Islet of Langerhans (tissue), 1 donor: ENCODE results near the gene TMIGD3.

ENCODE experiments used
- FAIRE-seq: peaks from one replicate; lab custom pipeline; 2011; peaks lifted over from hg19 to GRCh38; lab: Jason Lieb, UNC

TMIGD3 gene

GRCh38 chr1:111507411-111508201 lies 4.2 kb upstream of the TMIGD3 start:
- FAIRE-seq: no peak

GRCh38 chr1:111506561-111506960 lies 3.1 kb upstream of the TMIGD3 start:
- FAIRE-seq: no peak

- FAIRE-seq: no peak
Observed at GRCh38 chr1:111505641-111506119, 2.2 kb upstream of the TMIGD3 start.

- FAIRE-seq: no peak
Observed at GRCh38 chr1:111504097-111504496, 664 bp upstream of the TMIGD3 start.

- no peak for FAIRE-seq
Observed at GRCh38 chr1:111501645-111502044, 1.8 kb downstream of the TMIGD3 start.

- no peak for FAIRE-seq
Observed at GRCh38 chr1:111499026-111499785, 4.2 kb downstream of the TMIGD3 start.

GRCh38 chr1:111497592-111497991 lies 5.8 kb downstream of the TMIGD3 start:
- no peak for FAIRE-seq

GRCh38 chr1:111496398-111496797 lies 7.0 kb downstream of the TMIGD3 start:
- FAIRE-seq: no peak

GRCh38 chr1:111491070-111491469 lies 12.4 kb downstream of the TMIGD3 start:
- FAIRE-seq: no peak

GRCh38 chr1:111490220-111490619 lies 13.2 kb downstream of the TMIGD3 start:
- FAIRE-seq: no peak

GRCh38 chr1:111489604-111490003 lies 13.8 kb downstream of the TMIGD3 start:
- no peak for FAIRE-seq

- FAIRE-seq: no peak
Observed at GRCh38 chr1:111488669-111489068, 14.8 kb downstream of the TMIGD3 start.

- FAIRE-seq: no peak
Observed at GRCh38 chr1:111487133-111487532, 16.3 kb downstream of the TMIGD3 start.

- no peak for FAIRE-seq
Observed at GRCh38 chr1:111486431-111486830, 17.0 kb downstream of the TMIGD3 start.

GRCh38 chr1:111484391-111485026 lies 18.9 kb downstream of the TMIGD3 start:
- no peak for FAIRE-seq

- no peak for FAIRE-seq
Observed at GRCh38 chr1:111483876-111484275, 19.6 kb downstream of the TMIGD3 start.

- no peak for FAIRE-seq
Observed at GRCh38 chr1:111483166-111483565, 20.3 kb downstream of the TMIGD3 start.

- no peak for FAIRE-seq
Observed at GRCh38 chr1:111481387-111482221, 21.8 kb downstream of the TMIGD3 start.

GRCh38 chr1:111480674-111481073 lies 22.8 kb downstream of the TMIGD3 start:
- FAIRE-seq: no peak

- no peak for FAIRE-seq
Observed at GRCh38 chr1:111476761-111477309, 26.6 kb downstream of the TMIGD3 start.

GRCh38 chr1:111476214-111476613 lies 27.2 kb downstream of the TMIGD3 start:
- no peak for FAIRE-seq

GRCh38 chr1:111475701-111476100 lies 27.7 kb downstream of the TMIGD3 start:
- FAIRE-seq: no peak
